HG02610 (cell line): ENCODE data around the gene SCN8A.

Experiments used
- ATAC-seq: cut with Tn5 transposase; IDR thresholded peaks from one replicate; pipeline ENCODE4 v1.9.1; 2021; ENCODE audit warnings: mild to moderate bottlenecking, moderate library complexity; ENCODE audit not compliant: unreplicated experiment

Gene SCN8A

GRCh38 chr12:51811203-51812202 is 220.5 kb downstream of the SCN8A start:
- ATAC-seq: no peak

GRCh38 chr12:51812871-51813270 is 221.8 kb downstream of the SCN8A start:
- no peak for ATAC-seq

- ATAC-seq: no peak
Observed at GRCh38 chr12:51813931-51814310, 222.9 kb downstream of the SCN8A start.

DNA sequence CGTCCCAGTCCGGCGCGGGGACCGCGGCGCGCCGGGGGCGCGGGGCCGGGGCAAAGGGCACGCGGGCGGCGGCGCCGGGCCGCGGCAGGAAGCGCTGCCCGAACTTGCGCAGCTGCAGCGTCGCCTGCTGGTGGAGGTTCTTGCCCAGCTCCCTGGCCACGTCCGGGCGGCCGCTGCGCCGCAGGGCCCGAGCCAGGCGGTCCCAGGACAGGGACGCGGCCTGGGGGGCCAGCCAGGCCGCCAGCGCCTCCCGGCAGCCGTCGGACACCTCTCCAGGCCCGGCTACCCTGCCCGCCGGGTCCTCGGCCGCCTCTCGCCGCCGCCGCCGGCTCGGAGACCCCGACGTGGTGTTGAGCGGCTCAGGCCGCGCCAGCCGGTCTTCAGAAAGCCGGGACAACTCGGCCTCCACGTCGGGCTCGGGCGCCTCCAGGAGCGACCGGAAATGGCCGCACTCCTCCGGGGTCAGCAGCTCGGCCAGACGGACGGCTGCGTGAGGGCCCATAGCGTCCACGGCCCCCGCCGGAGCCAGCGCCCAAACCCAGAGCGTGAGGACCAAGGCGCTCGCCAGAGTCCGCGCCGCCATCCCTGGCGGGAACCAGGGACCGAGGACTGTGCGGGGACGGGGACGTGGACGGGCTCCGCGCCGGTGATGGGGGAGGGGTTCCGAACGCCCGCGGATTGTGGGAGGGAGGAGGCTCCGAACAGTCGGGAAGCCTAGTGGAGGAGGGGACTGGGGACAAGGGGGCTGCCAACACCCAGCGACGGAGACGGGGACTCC is 223.5 kb downstream of the SCN8A start:
- no peak for ATAC-seq

DNA sequence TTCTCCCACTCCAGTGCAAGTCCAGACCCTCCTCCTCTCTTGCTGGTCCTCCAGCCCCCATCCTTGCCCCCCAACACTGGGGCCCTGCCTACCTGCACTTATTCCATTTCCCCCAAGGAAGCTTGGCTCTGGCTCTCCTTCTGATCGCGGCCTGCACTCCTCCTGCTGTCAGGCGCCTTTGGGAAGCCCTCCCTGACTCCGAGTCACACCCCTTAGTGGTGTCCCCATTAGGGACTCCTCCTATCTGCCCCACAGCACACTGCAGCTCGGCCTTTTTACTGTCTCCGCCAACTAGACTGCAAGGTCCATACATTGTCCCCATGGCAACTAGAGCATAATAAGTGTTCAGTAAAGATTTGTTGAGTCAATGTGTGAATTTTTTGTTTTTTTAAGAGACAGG is 224.5 kb downstream of the SCN8A start:
- no peak for ATAC-seq

DNA sequence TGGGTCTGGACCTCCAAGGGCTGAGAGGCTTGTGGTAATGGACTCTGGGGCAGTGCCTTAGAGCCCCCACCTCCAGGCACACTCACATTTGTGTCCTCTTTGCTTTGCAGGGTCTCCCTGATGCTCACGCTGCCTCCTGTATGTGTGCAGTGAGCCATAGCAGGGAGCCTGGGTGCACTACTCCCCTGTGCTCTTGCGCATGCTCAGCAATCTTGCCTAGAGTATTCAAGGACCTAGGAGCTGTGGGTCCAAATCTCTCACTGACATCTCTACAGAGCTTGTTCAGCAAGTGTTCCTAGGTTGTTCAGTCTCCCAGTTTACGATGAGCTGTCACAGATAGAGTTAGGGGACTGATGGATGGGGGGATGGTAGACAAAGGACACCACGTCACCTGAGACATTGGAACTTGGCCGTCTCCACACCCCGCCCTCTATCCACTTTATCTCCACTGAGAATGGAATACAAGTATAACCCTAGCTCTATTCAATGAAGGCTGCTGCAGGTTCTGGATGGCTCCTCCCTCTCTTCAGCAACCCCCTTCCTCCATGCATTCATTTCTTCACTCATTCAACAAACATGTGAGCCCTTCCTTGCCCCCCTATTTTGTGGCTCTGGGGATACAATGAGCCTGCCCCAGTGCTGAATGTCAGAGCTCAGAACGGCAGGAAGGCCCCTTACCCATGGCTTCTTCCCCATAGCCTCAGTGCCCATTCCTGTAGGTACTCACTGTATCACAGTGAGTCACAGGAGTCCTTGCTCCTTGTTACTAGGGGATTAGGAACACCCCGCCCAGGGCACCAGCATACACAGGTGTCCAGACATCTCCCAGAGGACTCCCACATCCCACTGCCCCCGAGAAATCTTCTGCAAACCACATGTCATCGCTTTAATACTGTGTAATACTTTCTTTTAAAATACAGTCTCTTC is 226.3 kb downstream of the SCN8A start:
- no peak for ATAC-seq

DNA sequence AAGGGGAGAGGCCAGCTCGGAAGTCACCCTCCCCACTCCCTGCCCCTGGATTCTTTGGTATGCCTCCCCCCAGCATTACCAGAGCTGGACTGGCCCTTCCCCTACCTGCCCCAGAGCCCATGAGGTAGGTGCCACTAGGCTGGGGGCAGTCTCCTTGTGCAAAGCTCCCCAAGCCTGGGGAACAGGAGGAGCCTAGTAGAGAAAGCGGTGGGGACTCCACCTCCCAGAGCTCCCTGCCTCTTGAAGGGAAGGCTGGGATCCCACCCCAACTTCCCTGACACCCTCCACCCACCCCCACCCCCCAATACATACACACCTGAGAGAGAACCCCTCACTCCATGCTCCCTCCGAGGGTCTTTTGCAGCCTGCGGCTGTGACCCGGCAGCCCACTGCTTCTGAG is 227.1 kb downstream of the SCN8A start:
- ATAC-seq: no peak

GRCh38 chr12:51818566-51819300 is 227.7 kb downstream of the SCN8A start:
- no peak for ATAC-seq

- no peak for ATAC-seq
Observed at GRCh38 chr12:51819736-51820525, 228.9 kb downstream of the SCN8A start.

- no peak for ATAC-seq
Observed at GRCh38 chr12:51820526-51821439, 229.8 kb downstream of the SCN8A start.

GRCh38 chr12:51821440-51822260 is 230.6 kb downstream of the SCN8A start:
- ATAC-seq: no peak

GRCh38 chr12:51822261-51822616 is 231.2 kb downstream of the SCN8A start:
- no peak for ATAC-seq

DNA sequence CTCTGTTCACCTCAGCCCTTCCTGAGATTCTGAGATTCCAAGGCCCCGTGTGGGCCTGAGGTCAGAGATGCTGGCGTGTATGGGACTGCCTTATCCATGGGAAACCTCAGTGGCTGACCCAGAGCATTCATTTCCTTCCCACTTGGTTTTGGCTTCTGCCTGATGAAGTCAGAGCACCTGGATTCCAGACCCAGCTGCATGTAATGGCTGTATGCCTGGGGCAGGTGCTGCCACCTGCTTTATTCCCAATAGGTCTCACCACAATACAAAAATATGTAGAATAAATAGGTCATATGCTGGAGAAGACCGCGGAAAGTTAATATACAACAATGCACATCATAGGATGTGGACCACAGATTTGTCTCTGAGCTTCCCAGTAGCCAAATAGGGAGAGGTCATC is 231.9 kb downstream of the SCN8A start:
- ATAC-seq: no peak

GRCh38 chr12:51823875-51824565 is 233.0 kb downstream of the SCN8A start:
- ATAC-seq: no peak

- ATAC-seq: no peak
Observed at GRCh38 chr12:51825216-51825615, 234.2 kb downstream of the SCN8A start.

- no peak for ATAC-seq
Observed at GRCh38 chr12:51826881-51827280, 235.8 kb downstream of the SCN8A start.
